Left lobe of liver (tissue), 2 donors: ENCODE results near the gene PSMC4. TPM values are rescaled to one million over a fixed set of nuclear protein-coding genes. Genes with fewer than 3 reads are reported as not detected.

Experiments used
- ATAC-seq: fragments of 200-7000 bp; cut with Tn5 transposase; one replicate; pipeline ENCODE4 v1.9.1; 2020; ENCODE audit warnings: mild to moderate bottlenecking, moderate library complexity
- DNase-seq: peaks from one replicate; pipeline ENCODE4 v3.0.0-alpha.2; 2020; ENCODE audit warnings: low spot score
- total RNA-seq: library from RNA; stranded (reverse); gene quantifications from one replicate; pipeline ENCODE4 v1.2.1, GENCODE V29; 2021
- donor health status: DM: no; HTN: no; CAD: no; lungs with moderate emphysema.
- donor health status: DM: no; HTN: yes; CAD: no.

PSMC4 gene
- total RNA-seq, 1 donor from 2014 or later = 47.9 TPM

GRCh38 chr19:39987167-39987566 is 16.2 kb downstream of the PSMC4 start:
- ATAC-seq (no peak), DNase-seq (no peak)

- DNase-seq (no peak), ATAC-seq (no peak)
These were observed 16.6 kb downstream of the PSMC4 start for GRCh38 chr19:39987596-39987995.

GRCh38 chr19:39993605-39994004 is 22.6 kb downstream of the PSMC4 start:
- DNase-seq (no peak), ATAC-seq (no peak)

- no peak for DNase-seq
- ATAC-seq = no peak
These were observed 23.4 kb downstream of the PSMC4 start for GRCh38 chr19:39994361-39994760.

- DNase-seq (no peak), ATAC-seq (no peak)
These were observed 24.8 kb downstream of the PSMC4 start for GRCh38 chr19:39995794-39996193.

GRCh38 chr19:39996218-39996810 is 25.3 kb downstream of the PSMC4 start:
- peak; percentile 22 for ATAC-seq
- DNase-seq = no peak

GRCh38 chr19:39996811-39997637 is 26.1 kb downstream of the PSMC4 start, which contains the start of gene ZNF546:
TSS of gene ZNF546 (plus strand) at chr19:39997060. CDS start at chr19:39998327, 1,267 bp downstream.
- peak; percentile 94 for DNase-seq
- ATAC-seq = peak; percentile 97

GRCh38 chr19:39997638-39998216 is 26.8 kb downstream of the PSMC4 start:
- ATAC-seq = no peak
- DNase-seq = no peak

- no peak for ATAC-seq
These were observed 27.5 kb downstream of the PSMC4 start for GRCh38 chr19:39998501-39998900.

GRCh38 chr19:40005691-40006272 is 34.8 kb downstream of the PSMC4 start:
- DNase-seq (no peak), ATAC-seq (no peak)

More at GRCh38 chr19:39998501-39998900, 27.5 kb downstream of the PSMC4 start:
- no peak for DNase-seq

GRCh38 chr19:40006273-40006691 is 35.3 kb downstream of the PSMC4 start:
- no peak for DNase-seq
- peak; percentile 31 for ATAC-seq

- ATAC-seq = no peak
These were observed 38.7 kb downstream of the PSMC4 start for GRCh38 chr19:40009674-40010073.

GRCh38 chr19:40013991-40014390 is 43.0 kb downstream of the PSMC4 start:
- DNase-seq = no peak
- ATAC-seq = no peak

More at GRCh38 chr19:40009674-40010073, 38.7 kb downstream of the PSMC4 start:
- no peak for DNase-seq

- no peak for DNase-seq
- ATAC-seq = no peak
These were observed 53.0 kb downstream of the PSMC4 start for GRCh38 chr19:40023969-40024368.

- ATAC-seq = no peak
These were observed 55.1 kb downstream of the PSMC4 start for GRCh38 chr19:40025938-40026596.

GRCh38 chr19:40026597-40026970 is 55.6 kb downstream of the PSMC4 start:
- ATAC-seq = no peak
- no peak for DNase-seq

More at GRCh38 chr19:40025938-40026596, 55.1 kb downstream of the PSMC4 start:
- no peak for DNase-seq

Other genes with a start within 250 kb of the PSMC4 start
- gene CLC, start 233.1 kb upstream of the PSMC4 start, total RNA-seq = not detected
- not detected for gene LEUTX, start 192.3 kb upstream of the PSMC4 start, total RNA-seq
- gene DYRK1B, start 137.0 kb upstream of the PSMC4 start, total RNA-seq = 5.5 TPM
- 43.0 TPM for gene FBL, start 124.8 kb upstream of the PSMC4 start, total RNA-seq
- gene FCGBP, start 36.5 kb upstream of the PSMC4 start, total RNA-seq = 7.3 TPM
- 4.7 TPM for gene ZNF546, start 25.9 kb downstream of the PSMC4 start, total RNA-seq
- 7.0 TPM for gene ZNF780B, start 85.1 kb downstream of the PSMC4 start, total RNA-seq
- 15.9 TPM for gene ZNF780A, start 119.8 kb downstream of the PSMC4 start, total RNA-seq
- gene MAP3K10, start 220.3 kb downstream of the PSMC4 start, total RNA-seq = 7.7 TPM
- not detected for gene TTC9B, start 247.2 kb downstream of the PSMC4 start, total RNA-seq